NCI-H1694 (cell line): ENCODE data around the gene SPDYC.

ENCODE experiments used
- DNase-seq: peaks from one replicate; lab custom pipeline; 2025; lab: John Stamatoyannopoulos, UW

Gene SPDYC

DNA sequence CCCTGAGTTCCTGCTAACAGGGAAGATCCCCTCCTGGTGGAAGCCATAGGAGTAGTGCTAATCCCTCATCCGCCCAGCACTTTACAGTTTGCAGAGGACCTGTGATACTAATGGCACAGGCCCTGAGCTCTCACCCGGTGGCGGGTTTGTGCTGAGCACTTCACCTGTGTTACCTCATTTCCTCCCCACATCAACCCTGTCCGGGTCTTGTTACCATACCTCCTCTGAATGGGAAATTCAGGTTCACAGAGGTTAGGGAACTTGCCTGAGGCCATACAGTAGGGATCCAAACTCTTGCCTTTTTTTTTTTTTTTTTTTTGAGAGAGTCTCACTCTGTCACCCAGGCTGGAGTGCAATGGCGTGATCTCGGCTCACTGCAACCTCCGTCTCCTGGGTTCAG is 36.9 kb downstream of the SPDYC start:
- DNase-seq = no peak

- no peak for DNase-seq
Observed at GRCh38 chr11:65207918-65208784, 38.1 kb downstream of the SPDYC start.

DNA sequence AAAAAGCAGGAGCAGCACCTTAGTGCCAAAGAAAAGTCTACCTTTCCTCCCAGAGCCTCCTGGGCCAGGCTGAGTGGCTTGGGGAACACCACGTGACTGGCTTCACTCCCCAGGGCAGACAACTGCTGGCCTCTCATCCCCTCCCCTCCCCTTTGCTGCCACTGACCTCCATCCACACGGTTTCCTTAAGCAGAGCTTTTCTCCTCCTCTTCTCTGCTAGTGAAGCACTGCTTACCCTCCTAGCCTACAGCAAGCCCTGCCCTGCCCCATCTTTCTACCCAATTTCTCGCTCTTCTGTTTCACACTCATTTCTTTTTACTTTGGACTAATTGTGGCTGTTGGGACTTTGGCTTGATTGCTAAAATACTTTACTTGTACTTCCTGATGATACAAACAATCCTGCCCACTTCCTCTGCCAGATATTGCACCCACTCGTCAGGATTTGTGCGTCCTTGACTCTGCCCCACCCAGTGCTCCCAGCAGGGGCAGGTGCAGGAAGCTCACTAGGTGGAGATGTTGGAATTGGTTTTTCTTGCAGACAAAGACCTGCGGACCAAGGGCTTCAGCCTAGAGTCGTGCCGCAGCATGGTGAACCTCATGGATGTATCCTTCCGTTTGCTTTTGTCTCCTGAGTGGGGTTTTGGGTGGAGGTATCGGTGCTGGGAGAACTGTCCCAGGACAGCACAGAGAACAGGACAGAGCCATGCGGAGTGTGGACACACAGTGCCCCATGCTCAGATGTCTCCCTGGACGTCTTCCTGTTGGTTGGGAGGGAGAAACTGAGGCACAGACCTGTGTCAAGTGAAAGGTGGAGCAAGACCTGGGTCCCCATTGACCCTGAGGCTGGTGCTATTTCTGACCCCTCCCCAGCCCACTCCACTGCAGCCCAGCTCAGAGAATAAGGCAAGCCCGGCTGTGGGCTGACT is 39.0 kb downstream of the SPDYC start:
- no peak for DNase-seq

DNA sequence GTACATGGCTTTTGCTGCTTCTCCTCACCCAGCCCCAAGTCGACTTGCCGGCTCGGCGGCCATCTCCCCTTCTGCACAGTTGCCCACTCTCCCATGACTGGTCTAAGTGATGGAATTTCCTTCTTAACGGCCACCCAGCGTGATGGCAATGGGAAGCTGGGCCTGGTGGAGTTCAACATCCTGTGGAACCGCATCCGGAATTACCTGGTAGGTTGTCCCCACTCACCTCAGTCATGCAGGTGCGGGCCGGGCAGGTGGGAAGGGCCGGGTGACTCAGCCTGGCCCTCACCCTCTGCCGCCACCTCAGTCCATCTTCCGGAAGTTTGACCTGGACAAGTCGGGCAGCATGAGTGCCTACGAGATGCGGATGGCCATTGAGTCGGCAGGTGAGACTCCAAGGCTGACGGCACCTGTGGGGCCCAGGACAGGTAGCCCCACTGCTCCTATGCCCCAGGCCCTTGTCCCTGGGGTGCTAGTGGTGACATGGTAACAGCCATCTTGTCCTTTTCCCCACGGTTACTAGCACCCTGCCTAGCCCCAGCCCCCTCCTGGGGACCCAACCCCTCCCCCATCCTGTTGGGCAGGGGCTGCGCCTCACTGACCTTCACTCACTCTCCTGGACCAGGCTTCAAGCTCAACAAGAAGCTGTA is 39.8 kb downstream of the SPDYC start:
- no peak for DNase-seq

- no peak for DNase-seq
Observed at GRCh38 chr11:65210361-65210731, 40.3 kb downstream of the SPDYC start.

- no peak for DNase-seq
Observed at GRCh38 chr11:65210748-65211147, 40.7 kb downstream of the SPDYC start.

GRCh38 chr11:65211293-65212105 is 41.5 kb downstream of the SPDYC start:
- DNase-seq = no peak

GRCh38 chr11:65212226-65212801 is 42.3 kb downstream of the SPDYC start:
- no peak for DNase-seq

DNA sequence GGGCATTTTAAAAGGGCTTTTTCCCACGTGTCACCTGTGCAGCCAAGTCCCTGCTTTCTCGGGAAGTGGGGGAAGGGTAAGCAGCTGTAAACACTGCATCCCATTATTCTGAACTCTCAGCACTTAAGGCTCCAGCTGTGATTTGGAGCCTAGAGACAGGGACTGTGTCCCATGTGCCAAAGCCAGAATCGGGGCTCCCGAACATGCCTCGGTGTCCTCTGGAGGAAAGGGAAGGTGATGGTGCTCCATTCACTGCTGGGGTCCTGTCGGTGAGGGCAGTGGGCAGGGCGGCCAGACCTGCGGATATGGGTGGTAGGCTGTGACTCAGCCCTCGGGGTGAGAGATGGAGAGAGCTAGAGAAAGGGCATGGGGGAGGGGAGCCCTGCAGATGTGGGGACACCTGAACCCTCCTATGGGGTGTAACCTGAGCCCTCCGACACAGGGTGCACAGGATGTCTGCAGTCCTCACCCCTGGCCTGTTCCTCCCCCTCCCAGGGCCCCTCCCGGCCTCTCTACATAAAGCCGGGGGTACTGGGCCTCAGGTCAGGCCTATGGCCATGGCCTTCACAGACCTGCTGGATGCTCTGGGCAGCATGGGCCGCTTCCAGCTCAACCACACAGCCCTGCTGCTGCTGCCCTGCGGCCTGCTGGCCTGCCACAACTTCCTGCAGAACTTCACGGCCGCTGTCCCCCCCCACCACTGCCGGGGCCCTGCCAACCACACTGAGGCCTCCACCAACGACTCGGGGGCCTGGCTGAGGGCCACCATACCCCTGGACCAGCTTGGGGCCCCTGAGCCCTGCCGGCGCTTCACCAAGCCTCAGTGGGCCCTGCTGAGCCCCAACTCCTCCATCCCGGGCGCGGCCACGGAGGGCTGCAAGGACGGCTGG is 43.5 kb downstream of the SPDYC start:
- DNase-seq = no peak

DNA sequence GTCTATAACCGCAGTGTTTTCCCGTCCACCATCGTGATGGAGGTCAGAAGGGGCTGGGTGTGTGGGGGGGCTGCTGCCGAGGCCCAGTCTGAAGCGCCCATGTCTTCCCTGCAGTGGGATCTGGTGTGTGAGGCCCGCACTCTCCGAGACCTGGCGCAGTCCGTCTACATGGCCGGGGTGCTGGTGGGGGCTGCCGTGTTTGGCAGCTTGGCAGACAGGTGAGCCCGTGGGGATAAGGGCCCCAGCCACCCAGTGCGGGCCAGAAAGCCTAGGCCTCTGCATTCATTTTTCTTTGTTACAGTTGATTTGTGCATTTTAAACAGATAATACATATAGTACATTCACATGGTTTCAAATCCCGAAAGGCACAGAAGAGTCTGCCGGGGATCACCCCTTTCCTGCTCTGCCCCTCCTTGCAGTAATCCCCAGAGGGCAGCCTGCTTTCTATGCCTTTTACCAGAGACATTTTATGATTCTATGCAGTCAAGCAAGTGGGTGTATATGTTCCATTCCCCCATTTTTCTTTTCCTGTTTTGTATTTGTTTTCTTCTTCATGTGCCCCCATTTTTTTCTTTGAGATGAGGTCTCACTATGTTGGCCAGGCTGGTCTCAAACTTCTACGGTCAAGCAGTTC is 44.3 kb downstream of the SPDYC start:
- DNase-seq = no peak

DNA sequence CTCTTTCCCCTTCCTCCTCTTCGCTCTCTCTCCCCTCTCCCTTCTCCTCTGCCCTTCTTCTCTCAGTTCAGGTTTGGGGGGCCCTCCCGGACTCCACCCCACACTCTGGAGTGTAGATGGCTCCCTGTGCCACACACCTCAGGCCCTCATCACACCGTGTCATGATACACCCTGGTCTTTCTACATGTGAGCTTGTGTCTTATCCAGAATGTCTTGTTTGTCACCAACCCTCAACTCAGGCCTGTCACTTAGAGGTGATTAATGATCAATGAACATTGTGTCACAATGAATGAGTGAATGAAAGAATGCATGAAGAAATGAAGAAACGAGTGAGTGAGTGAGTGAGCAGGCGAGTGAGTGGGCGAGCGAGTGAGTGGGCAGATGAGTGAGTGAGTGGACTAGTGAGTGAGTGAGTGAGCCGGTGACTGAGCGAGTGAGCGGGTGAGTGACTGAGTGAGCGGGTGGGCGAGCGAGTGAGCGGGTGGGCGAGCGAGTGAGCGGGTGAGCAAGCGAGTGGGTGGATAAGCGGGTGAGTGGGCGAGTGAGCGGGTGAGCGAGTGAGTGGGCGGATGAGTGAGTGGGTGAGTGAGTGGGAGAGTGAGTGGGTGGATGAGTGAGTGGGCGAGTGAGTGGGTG is 45.5 kb downstream of the SPDYC start:
- no peak for DNase-seq

GRCh38 chr11:65216830-65217229 is 46.8 kb downstream of the SPDYC start:
- DNase-seq = no peak

DNA sequence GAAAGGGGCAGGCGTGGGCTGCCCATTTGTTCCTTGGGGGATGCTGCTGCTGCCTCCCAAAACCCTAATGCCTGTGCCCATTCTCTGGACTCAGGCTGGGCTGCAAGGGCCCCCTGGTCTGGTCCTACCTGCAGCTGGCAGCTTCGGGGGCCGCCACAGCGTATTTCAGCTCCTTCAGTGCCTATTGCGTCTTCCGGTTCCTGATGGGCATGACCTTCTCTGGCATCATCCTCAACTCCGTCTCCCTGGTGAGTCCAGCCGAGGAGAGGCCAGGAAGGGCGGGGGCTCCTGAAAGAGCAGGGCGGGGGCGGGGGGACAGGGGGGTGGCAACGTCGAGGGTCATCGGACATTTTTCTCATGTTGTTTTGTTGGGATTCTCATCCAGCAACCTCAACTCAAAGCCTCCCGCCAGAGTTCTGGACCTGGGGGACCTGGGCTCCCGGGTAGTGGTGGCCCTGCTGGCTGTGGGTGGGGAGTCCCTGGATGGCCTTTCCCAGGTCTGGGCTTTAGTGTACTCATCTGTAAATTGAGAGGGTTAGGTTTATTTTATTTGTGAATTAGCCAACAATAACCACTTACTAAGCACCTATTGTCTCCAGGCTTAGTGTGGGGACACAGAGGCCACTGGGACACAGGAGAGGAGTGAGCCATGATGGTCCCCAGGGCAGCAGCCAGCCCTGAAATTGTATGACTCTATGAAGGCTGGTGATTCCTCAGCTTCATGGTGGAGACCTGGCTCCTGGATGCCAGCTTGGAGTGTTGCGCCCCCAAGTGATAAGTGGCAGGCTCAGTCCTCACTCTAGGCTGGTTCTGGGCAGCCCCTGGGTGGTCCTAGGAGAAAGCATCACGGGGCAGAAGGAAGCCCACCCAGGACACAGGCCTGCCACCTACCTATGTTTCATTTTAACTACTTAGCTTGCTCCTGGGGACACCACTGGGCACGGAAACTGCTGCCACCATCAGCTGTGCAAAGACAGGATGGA is 47.7 kb downstream of the SPDYC start:
- no peak for DNase-seq

GRCh38 chr11:65218446-65218845 is 48.4 kb downstream of the SPDYC start:
- no peak for DNase-seq

DNA sequence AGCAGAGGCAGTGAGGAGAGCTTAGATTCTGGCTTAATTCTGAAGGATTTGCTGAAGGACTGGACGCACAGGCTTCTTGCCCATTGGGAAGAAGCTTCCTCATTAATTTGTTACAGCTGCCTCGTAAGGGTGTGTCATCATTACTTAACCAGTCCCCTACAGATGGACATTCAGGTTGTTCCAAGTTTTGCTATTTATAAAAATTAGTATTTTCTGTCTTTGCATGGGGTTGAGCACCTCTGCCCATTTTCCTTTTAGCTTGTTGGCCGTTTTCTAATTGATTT is 49.8 kb downstream of the SPDYC start:
- no peak for DNase-seq

DNA sequence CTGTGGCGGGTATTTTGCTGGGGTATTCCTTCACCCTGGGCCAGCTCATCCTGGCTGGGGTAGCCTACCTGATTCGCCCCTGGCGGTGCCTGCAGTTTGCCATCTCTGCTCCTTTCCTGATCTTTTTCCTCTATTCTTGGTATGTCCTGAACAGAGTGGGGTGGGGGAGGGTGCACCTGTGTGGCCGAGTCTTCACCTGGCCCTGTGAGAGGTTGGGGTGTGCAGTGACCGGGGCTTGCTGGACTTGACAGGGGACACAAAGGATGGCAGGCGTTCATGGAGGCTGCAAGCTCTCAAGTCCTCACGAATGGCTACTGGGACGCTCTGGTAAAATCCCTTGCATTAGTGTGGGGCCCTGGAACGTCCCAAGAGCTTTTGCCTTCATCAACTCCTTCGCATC is 51.0 kb downstream of the SPDYC start:
- no peak for DNase-seq
